Measurements from ENCODE around the gene ARHGAP23. TPM values are rescaled to one million over a fixed set of nuclear protein-coding genes. Genes with fewer than 3 reads are reported as not detected.
A peak's percentile ranks its signal among the peaks of the same experiment; 100 is the strongest.
"Not testable (repeated sequence)": the region's sequence is repeated elsewhere in the genome, so short reads cannot be mapped to it uniquely, and the experiment has no call there.

ARHGAP23 gene
- total RNA-seq, 1 experiment from 2014 or later: 97.9 TPM

- Mint-ChIP-seq H3K36me3 (ENCODE audit: insufficient read depth in 1 of 3, low read depth in 3 of 3) (peaks cover 33 to 67% (median 45%) of the 10 kb centered on the region in 3 experiments), H3K4me3 (no peak overlapping the region), H3K27me3 (ENCODE audit: low read depth) (no peaks in the 10 kb centered on the region; the same call in 1 of the 2 replicates), H3K9me3 (peaks cover 0 to 2% of the 10 kb centered on the region in 2 experiments; a peak in 2 of 5 replicates), H3K4me1 (peaks cover 0 to 17% of the 10 kb centered on the region in 2 experiments; a peak in 2 of 4 replicates), H3K27ac (no peak overlapping the region)
- Histone ChIP-seq H2BK5ac (ENCODE audit: insufficient read length, low read length) (no peak overlapping the region), H3K18ac (ENCODE audit: insufficient read length, low read depth, low read length) (no peak overlapping the region), H3K4me2 (ENCODE audit: insufficient read depth, insufficient read length, low read length) (no peak overlapping the region), H3K4ac (ENCODE audit: low read depth, low read length) (no peak overlapping the region), H2BK120ac (ENCODE audit: low read depth, low read length, poor library complexity, severe bottlenecking) (no peak overlapping the region), H3K79me2 (ENCODE audit: insufficient read depth, low read length) (no peaks in the 10 kb centered on the region), H4K20me1 (ENCODE audit: control insufficient read depth, insufficient read depth, insufficient read length) (peaks cover 2% of the 10 kb centered on the region), H2BK12ac (ENCODE audit: insufficient read length, low read depth, low read length) (no peak overlapping the region), H2BK20ac (ENCODE audit: low read depth, low read length, poor library complexity, severe bottlenecking) (no peak overlapping the region), H4K8ac (replicated peaks; ENCODE audit: insufficient read length, low read depth, low read length) (no peak overlapping the region), H3K23ac (ENCODE audit: insufficient read length, low read depth, low read length) (no peak overlapping the region), H3K9me3 (ENCODE audit: control insufficient read depth, low read depth, low read length) (no peaks in the 10 kb centered on the region), H4K91ac (ENCODE audit: insufficient read length, low read depth, low read length) (no peak overlapping the region), H3K14ac (ENCODE audit: insufficient read depth, low read length) (no peak overlapping the region; the same call in 1 of the 2 replicates), H3K56ac (ENCODE audit: insufficient read length, low read depth, low read length) (no peak overlapping the region), H2AFZ (ENCODE audit: low read length) (no peak overlapping the region), H3K4me1 (ENCODE audit: insufficient read depth, low read length) (no peaks in the 10 kb centered on the region), H3K27me3 (ENCODE audit: insufficient read depth, low read length) (no peaks in the 10 kb centered on the region), H2AK5ac (ENCODE audit: insufficient read length, low read length) (no peak overlapping the region), H3T11ph (ENCODE audit: low read length) (no peak overlapping the region), H3K27ac (ENCODE audit: insufficient read length, low read depth, low read length) (no peak overlapping the region), H3K23me2 (ENCODE audit: insufficient read length, low read depth, low read length, poor library complexity, severe bottlenecking) (no peaks in the 10 kb centered on the region), H3K9ac (ENCODE audit: extremely low read depth, insufficient read length, low read length) (no peak overlapping the region), H4K5ac (ENCODE audit: insufficient read length, low read depth, low read length) (no peak overlapping the region), H3K79me1 (ENCODE audit: insufficient read depth, low read depth, low read length, poor library complexity, severe bottlenecking) (no peaks in the 10 kb centered on the region), H2BK15ac (ENCODE audit: low read depth, low read length) (no peak overlapping the region)
- no CpG with 5 or more reads among the region's 14 CpGs for WGBS (ENCODE audit: extremely low coverage, insufficient read length, low lambda C conversion rate)
- peak; percentile 47 for TF ChIP-seq CTCF (conservative IDR thresholded peaks at IDR 0.05)
- peak; percentile 68 for DNase-seq
These were observed 70.1 kb downstream of the ARHGAP23 start for GRCh38 chr17:38498353-38498752.

- not testable (repeated sequence) for H3K27me3 ChIP-seq (ENCODE audit: insufficient read depth, low read length); H2BK15ac ChIP-seq (ENCODE audit: low read depth, low read length); H3K9ac ChIP-seq (ENCODE audit: extremely low read depth, insufficient read length, low read length); H3K27ac ChIP-seq (ENCODE audit: insufficient read length, low read depth, low read length); H3K79me2 ChIP-seq (ENCODE audit: insufficient read depth, low read length); H3T11ph ChIP-seq (ENCODE audit: low read length); H3K23ac ChIP-seq (ENCODE audit: insufficient read length, low read depth, low read length); H2BK20ac ChIP-seq (ENCODE audit: low read depth, low read length, poor library complexity, severe bottlenecking); H2BK5ac ChIP-seq (ENCODE audit: insufficient read length, low read length); H2BK12ac ChIP-seq (ENCODE audit: insufficient read length, low read depth, low read length); H3K23me2 ChIP-seq (ENCODE audit: insufficient read length, low read depth, low read length, poor library complexity, severe bottlenecking); DNase-seq; H3K27me3 Mint-ChIP-seq (ENCODE audit: low read depth); H3K4me3 Mint-ChIP-seq; H4K20me1 ChIP-seq (ENCODE audit: control insufficient read depth, insufficient read depth, insufficient read length); H3K14ac ChIP-seq (ENCODE audit: insufficient read depth, low read length); H2BK120ac ChIP-seq (ENCODE audit: low read depth, low read length, poor library complexity, severe bottlenecking); H2AFZ ChIP-seq (ENCODE audit: low read length); H3K4me1 ChIP-seq (ENCODE audit: insufficient read depth, low read length); H3K4me2 ChIP-seq (ENCODE audit: insufficient read depth, insufficient read length, low read length); H3K79me1 ChIP-seq (ENCODE audit: insufficient read depth, low read depth, low read length, poor library complexity, severe bottlenecking); H4K5ac ChIP-seq (ENCODE audit: insufficient read length, low read depth, low read length); H2AK5ac ChIP-seq (ENCODE audit: insufficient read length, low read length); H3K4ac ChIP-seq (ENCODE audit: low read depth, low read length); H3K9me3 ChIP-seq (ENCODE audit: control insufficient read depth, low read depth, low read length); H4K91ac ChIP-seq (ENCODE audit: insufficient read length, low read depth, low read length); H3K27ac Mint-ChIP-seq; H3K9me3 Mint-ChIP-seq; H3K18ac ChIP-seq (ENCODE audit: insufficient read length, low read depth, low read length); H4K8ac ChIP-seq (replicated peaks; ENCODE audit: insufficient read length, low read depth, low read length); H3K56ac ChIP-seq (ENCODE audit: insufficient read length, low read depth, low read length)
- no CpG with 5 or more reads among the region's 10 CpGs for WGBS (ENCODE audit: extremely low coverage, insufficient read length, low lambda C conversion rate)
- Mint-ChIP-seq H3K36me3 (ENCODE audit: insufficient read depth in 1 of 3, low read depth in 3 of 3) (peaks cover 27 to 67% (median 36%) of the 10 kb centered on the region in 3 experiments), H3K4me1 (peaks cover 0 to 21% of the 10 kb centered on the region in 2 experiments; a peak in 2 of 4 replicates)
These were observed 71.0 kb downstream of the ARHGAP23 start for GRCh38 chr17:38499230-38499629.
